Karpas-422 (cell line): ENCODE measurements around the gene IL6ST. TPM values are rescaled to one million over a fixed set of nuclear protein-coding genes. Genes with fewer than 3 reads are reported as not detected.
"Not testable (repeated sequence)": the region's sequence is repeated elsewhere in the genome, so short reads cannot be mapped to it uniquely, and the experiment has no call there.

Source experiments
- DNase-seq: peaks from one replicate; pipeline ENCODE4 v3.0.0-alpha.2; 2015
- H2AFZ ChIP-seq: fragments of 200-600 bp; sonication (generic); 2 replicates; pipeline ENCODE4 v1.6.1; 2014; ENCODE audit warnings: antibody characterized with exemption, low read length, mixed read lengths
- H3K27ac ChIP-seq: fragments of 200-600 bp; sonication (generic); 2 replicates; pipeline ENCODE4 v1.5.1; 2014; ENCODE audit warnings: mild to moderate bottlenecking, low read length, moderate library complexity
- H3K27me3 ChIP-seq: fragments of 200-600 bp; sonication (generic); 2 replicates; pipeline ENCODE4 v1.6.1; 2014; ENCODE audit warnings: low read length, mixed read lengths
- H3K36me3 ChIP-seq: fragments of 200-600 bp; sonication (generic); 2 replicates; pipeline ENCODE4 v1.6.1; 2014; ENCODE audit warnings: low read length, mixed read lengths; ENCODE audit not compliant: insufficient read depth
- H3K4me1 ChIP-seq: fragments of 200-600 bp; sonication (generic); 2 replicates; pipeline ENCODE4 v1.6.1; 2014; ENCODE audit warnings: mild to moderate bottlenecking, low read length, mixed read lengths
- H3K4me2 ChIP-seq: fragments of 200-600 bp; sonication (generic); 2 replicates; pipeline ENCODE4 v1.6.1; 2014; ENCODE audit warnings: low read length, low read depth, mild to moderate bottlenecking; ENCODE audit not compliant: poor library complexity, severe bottlenecking
- H3K4me3 ChIP-seq: fragments of 200-600 bp; sonication (generic); 2 replicates; pipeline ENCODE4 v1.5.1; 2014; ENCODE audit warnings: mild to moderate bottlenecking, antibody characterized with exemption, low read length, mixed read lengths
- H3K79me2 ChIP-seq: fragments of 200-600 bp; sonication (generic); 2 replicates; pipeline ENCODE4 v1.6.1; 2014; ENCODE audit warnings: mild to moderate bottlenecking, low read length, mixed read lengths
- H3K9ac ChIP-seq: fragments of 200-600 bp; sonication (generic); 2 replicates; pipeline ENCODE4 v1.6.0; 2014; ENCODE audit warnings: low read length
- H3K9me2 ChIP-seq: fragments of 200-600 bp; sonication (generic), shearing (Covaris generic); replicated peaks from 2 replicates; pipeline ENCODE4 v1.6.0; 2014; ENCODE audit warnings: mild to moderate bottlenecking, low read length, moderate library complexity; ENCODE audit not compliant: insufficient read depth
- H3K9me3 ChIP-seq: fragments of 300-700, 200-600 bp; sonication (generic); 2 replicates; pipeline ENCODE4 v1.6.1; 2014; ENCODE audit warnings: low read length, mixed read lengths
- H4K20me1 ChIP-seq: fragments of 200-600 bp; sonication (generic); 2 replicates; pipeline ENCODE4 v1.6.1; 2014; ENCODE audit warnings: mild to moderate bottlenecking, antibody characterized with exemption, low read length, low read depth; ENCODE audit not compliant: insufficient read depth
- total RNA-seq: library from RNA; depleted of rRNA; stranded (reverse); fragments of >200 nt; shearing (Covaris generic); gene quantifications from 2 replicates; pipeline ENCODE4 v1.2.3, GENCODE V29; 2014; ENCODE audit warnings: low replicate concordance

IL6ST gene
- total RNA-seq, 1 experiment from 2014 or later: 1.5 TPM

- Histone ChIP-seq H3K9me2 (no peaks in the 10 kb centered on the region), H4K20me1 (no peaks in the 10 kb centered on the region), H3K4me1 (peaks cover 12% of the 10 kb centered on the region), H3K27me3 (no peaks in the 10 kb centered on the region), H2AFZ (no peak overlapping the region), H3K27ac (no peak overlapping the region), H3K9me3 (no peaks in the 10 kb centered on the region), H3K79me2 (no peaks in the 10 kb centered on the region), H3K9ac (no peak overlapping the region), H3K4me2 (no peak overlapping the region), H3K36me3 (no peaks in the 10 kb centered on the region), H3K4me3 (no peak overlapping the region)
- no peak for DNase-seq
These were observed 2.8 kb downstream of the IL6ST start for GRCh38 chr5:55991768-55992486.

- not testable (repeated sequence) for H3K9me2 ChIP-seq, H3K9ac ChIP-seq, H3K4me2 ChIP-seq, H3K4me3 ChIP-seq, H3K79me2 ChIP-seq, H3K27ac ChIP-seq, H3K9me3 ChIP-seq, DNase-seq, H3K36me3 ChIP-seq, H2AFZ ChIP-seq, H3K27me3 ChIP-seq, H4K20me1 ChIP-seq
- peaks cover 12% of the 10 kb centered on the region for H3K4me1 ChIP-seq
These were observed 3.9 kb downstream of the IL6ST start for GRCh38 chr5:55990895-55991294.

GRCh38 chr5:55989860-55990259 is 4.9 kb downstream of the IL6ST start:
- Histone ChIP-seq H3K27me3 (no peaks in the 10 kb centered on the region), H4K20me1 (no peaks in the 10 kb centered on the region), H3K36me3 (no peaks in the 10 kb centered on the region), H2AFZ (no peak overlapping the region), H3K4me1 (peaks cover 8% of the 10 kb centered on the region), H3K9me2 (no peaks in the 10 kb centered on the region), H3K27ac (no peak overlapping the region), H3K79me2 (no peaks in the 10 kb centered on the region), H3K9me3 (no peaks in the 10 kb centered on the region), H3K9ac (no peak overlapping the region), H3K4me3 (no peak overlapping the region), H3K4me2 (no peak overlapping the region)
- no peak for DNase-seq

- H3K79me2 ChIP-seq: no peaks in the 10 kb centered on the region
- H3K4me2 ChIP-seq: no peak overlapping the region
- no peaks in the 10 kb centered on the region for H3K27me3 ChIP-seq
- H2AFZ ChIP-seq: no peak overlapping the region
- peaks cover 2% of the 10 kb centered on the region for H3K4me1 ChIP-seq
- no peaks in the 10 kb centered on the region for H3K9me2 ChIP-seq
- no peak overlapping the region for H3K4me3 ChIP-seq
- no peak overlapping the region for H3K9ac ChIP-seq
- no peak for DNase-seq
- no peaks in the 10 kb centered on the region for H3K36me3 ChIP-seq
- no peaks in the 10 kb centered on the region for H3K9me3 ChIP-seq
- H4K20me1 ChIP-seq: no peaks in the 10 kb centered on the region
- H3K27ac ChIP-seq: no peak overlapping the region
These were observed 5.7 kb downstream of the IL6ST start for GRCh38 chr5:55988979-55989638.

- not testable (repeated sequence) for DNase-seq, H3K9me3 ChIP-seq, H2AFZ ChIP-seq, H3K27ac ChIP-seq, H3K4me2 ChIP-seq, H3K27me3 ChIP-seq, H3K9me2 ChIP-seq, H4K20me1 ChIP-seq, H3K9ac ChIP-seq, H3K36me3 ChIP-seq, H3K79me2 ChIP-seq, H3K4me3 ChIP-seq, H3K4me1 ChIP-seq
These were observed 6.3 kb downstream of the IL6ST start for GRCh38 chr5:55988428-55988827.

- Histone ChIP-seq H2AFZ (no peak overlapping the region), H3K4me2 (no peak overlapping the region), H3K4me1 (no peaks in the 10 kb centered on the region), H3K9me3 (no peaks in the 10 kb centered on the region), H3K27ac (no peak overlapping the region), H4K20me1 (no peaks in the 10 kb centered on the region), H3K4me3 (no peak overlapping the region), H3K79me2 (no peaks in the 10 kb centered on the region), H3K36me3 (no peaks in the 10 kb centered on the region), H3K9me2 (no peaks in the 10 kb centered on the region), H3K27me3 (no peaks in the 10 kb centered on the region), H3K9ac (no peak overlapping the region)
- DNase-seq: no peak
These were observed 7.8 kb downstream of the IL6ST start for GRCh38 chr5:55986931-55987330.

- Histone ChIP-seq H3K36me3 (no peaks in the 10 kb centered on the region), H4K20me1 (no peaks in the 10 kb centered on the region), H3K27ac (no peak overlapping the region)
These were observed 9.6 kb downstream of the IL6ST start for GRCh38 chr5:55985181-55985580.

GRCh38 chr5:55983986-55984385 is 10.8 kb downstream of the IL6ST start:
- Histone ChIP-seq H3K27ac (no peak overlapping the region), H3K36me3 (no peaks in the 10 kb centered on the region), H3K4me3 (no peak overlapping the region), H3K4me1 (no peaks in the 10 kb centered on the region), H3K9me2 (no peaks in the 10 kb centered on the region), H3K9ac (no peak overlapping the region), H2AFZ (no peak overlapping the region), H3K9me3 (no peaks in the 10 kb centered on the region), H3K27me3 (no peaks in the 10 kb centered on the region), H3K79me2 (no peaks in the 10 kb centered on the region), H3K4me2 (no peak overlapping the region), H4K20me1 (no peaks in the 10 kb centered on the region)
- DNase-seq: no peak

More at GRCh38 chr5:55985181-55985580, 9.6 kb downstream of the IL6ST start:
- Histone ChIP-seq H3K9me2 (no peaks in the 10 kb centered on the region), H3K4me2 (no peak overlapping the region), H3K79me2 (no peaks in the 10 kb centered on the region), H3K4me1 (no peaks in the 10 kb centered on the region), H3K4me3 (no peak overlapping the region), H3K27me3 (no peaks in the 10 kb centered on the region), H2AFZ (no peak overlapping the region), H3K9me3 (no peaks in the 10 kb centered on the region), H3K9ac (no peak overlapping the region)
- DNase-seq: no peak
